GM21360 (cell line): Measurements from ENCODE around the gene SLC5A9.

Experiments
- ATAC-seq: cut with Tn5 transposase; IDR thresholded peaks from one replicate; pipeline ENCODE4 v1.9.1; 2021; ENCODE audit warnings: mild to moderate bottlenecking, moderate library complexity; ENCODE audit not compliant: unreplicated experiment

Gene SLC5A9

DNA sequence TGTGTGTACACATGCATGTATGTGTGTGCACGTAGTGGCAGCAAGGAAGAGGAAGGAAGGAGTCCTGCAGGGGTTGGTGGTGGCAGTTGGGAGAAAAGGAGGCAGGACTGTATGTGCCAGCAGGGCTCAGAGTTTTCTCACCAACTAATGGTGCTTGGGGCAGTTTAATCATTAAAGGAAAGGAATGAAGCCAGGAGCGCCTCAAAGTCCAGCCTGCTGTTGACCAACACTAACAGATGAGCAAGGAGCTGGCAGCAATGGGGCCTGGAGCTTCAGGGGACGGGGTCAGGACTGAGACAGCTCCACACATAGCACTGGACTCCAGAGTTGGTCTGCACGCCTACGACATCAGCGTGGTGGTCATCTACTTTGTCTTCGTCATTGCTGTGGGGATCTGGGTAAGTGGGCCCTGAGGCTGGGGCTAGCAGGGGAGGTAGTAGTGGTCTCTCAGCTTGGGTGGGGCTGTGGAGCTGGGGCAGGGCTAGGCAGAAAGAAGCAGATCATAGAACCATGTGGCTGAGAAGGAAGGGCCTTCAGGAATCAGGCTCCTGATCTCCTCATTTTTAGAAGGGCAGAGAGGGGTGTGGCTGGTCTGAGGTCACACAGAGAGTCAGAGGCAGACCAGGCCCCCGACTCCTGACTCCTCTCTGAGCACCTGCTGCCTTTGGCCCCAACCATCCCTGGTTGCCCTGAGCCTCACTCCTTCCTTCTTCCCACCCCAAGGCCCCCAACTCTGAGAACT lies at the start of gene SLC5A9:
Gene SLC5A9 (plus strand): TSS at position 216 of the 742 bp plus-strand sequence. CDS start 21 bp downstream, at position 237.
- no peak for ATAC-seq

DNA sequence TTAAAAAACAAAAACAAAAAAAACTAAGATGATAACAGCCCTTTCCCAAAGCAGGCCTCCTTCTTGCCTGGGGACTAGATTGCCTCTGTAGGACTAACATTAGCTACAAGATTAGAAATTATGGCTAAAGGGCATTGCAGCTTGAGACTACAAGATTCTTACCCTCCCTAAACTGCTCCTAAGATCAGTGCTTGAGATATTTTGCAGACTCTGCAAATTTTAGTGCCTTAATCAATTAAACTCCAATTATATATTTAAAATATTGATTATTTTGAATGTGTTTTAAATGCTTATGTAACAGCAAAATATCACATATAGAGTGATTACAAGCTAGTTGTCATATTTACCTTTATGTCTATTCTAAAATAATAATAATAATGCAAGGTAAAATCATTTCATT lies 47.4 kb upstream of the SLC5A9 start:
- ATAC-seq = no peak

DNA sequence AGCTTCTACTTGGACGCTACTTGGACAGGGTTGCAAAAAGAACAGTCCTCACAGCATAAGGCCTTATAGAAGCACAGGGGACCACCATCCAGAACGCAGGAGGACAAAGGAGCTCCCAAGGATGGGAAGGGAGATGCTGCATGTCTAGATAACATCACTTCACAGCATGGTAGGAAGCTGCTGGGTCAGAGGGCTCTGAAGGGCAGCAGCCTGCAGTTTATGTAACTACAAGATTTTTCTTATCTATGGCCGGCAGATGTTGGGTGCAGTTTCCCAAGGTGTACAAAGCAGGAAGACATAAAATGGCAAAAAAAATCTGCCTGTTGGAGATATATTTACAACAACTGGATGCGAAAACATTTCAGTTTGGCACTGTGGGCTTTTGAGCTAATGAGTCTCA lies 45.3 kb upstream of the SLC5A9 start:
- ATAC-seq = no peak

DNA sequence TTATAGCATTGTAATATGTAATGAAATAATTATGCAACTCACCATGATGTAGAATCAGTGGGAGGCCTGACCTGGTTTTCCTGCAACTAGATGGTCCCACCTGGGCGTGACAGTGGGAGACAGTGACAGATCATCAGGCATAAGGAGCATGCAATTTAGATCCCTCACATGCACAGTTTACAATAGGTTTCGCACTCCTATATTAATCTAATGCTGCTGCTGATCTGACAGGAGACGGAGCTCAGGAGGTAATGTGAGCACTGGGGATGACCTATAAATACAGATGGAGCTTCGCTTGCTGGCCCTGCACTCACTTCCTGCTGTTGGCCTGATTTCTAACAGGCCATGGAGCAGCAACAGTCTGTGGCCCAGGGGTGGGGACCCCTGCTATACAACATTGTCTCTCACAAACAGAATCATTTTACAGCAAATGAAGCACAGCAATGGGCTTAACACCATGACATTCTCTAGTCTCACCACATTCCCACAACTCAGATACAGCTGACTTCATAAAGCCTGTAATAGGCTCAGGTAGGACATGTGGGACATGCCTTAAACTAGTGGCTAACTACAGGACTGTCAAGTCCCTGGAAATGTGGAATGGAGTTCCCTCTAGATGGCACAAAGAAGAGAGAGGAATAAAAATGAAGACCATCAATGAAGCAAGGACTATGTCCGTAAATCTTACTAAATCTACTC lies 40.7 kb upstream of the SLC5A9 start:
- ATAC-seq = peak; percentile 15

DNA sequence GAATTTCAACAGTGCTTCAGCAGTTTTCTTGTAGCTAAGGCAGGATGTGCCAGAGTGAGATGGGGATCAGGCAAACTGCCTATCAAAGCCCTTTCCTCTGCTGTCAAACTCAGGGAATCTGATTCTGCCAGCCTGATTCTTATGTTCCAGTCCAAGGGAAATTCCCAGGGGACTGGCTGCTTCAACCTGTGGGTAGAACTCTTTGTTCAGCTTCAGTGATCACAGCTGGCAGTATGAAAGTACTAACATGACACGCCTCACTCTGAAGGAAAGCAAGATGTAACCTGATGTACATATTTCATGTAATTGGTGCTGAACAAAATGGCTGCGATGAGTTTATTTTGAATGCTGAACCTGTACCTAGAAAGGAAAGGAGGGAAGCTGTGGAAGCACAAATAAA lies 40.1 kb upstream of the SLC5A9 start:
- ATAC-seq = peak; percentile 87

DNA sequence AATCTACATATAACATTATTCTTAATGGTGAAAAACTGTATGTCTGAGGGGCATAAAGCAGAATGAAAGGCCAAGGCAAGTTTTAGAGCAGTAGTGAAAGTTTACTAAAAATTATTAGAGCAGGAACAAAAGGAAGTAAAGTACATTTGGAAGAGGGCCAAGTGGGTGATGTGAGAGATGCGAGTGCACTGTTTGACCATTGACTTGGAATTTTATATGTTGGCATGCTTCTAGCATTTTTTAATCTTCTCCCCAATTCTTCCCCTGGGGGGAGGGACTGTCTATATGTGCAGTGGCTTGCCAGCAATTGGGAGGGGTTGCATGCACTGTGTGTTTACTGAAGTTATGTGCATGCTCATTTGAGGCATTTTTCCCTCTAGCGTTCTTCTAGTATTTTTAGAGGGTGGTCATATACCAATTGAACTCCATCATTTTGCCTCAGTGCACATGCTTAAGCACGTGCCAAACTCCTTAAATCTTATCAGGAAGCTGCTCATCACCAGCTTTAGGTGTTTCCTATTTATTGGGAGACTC lies 36.1 kb upstream of the SLC5A9 start:
- ATAC-seq = no peak

DNA sequence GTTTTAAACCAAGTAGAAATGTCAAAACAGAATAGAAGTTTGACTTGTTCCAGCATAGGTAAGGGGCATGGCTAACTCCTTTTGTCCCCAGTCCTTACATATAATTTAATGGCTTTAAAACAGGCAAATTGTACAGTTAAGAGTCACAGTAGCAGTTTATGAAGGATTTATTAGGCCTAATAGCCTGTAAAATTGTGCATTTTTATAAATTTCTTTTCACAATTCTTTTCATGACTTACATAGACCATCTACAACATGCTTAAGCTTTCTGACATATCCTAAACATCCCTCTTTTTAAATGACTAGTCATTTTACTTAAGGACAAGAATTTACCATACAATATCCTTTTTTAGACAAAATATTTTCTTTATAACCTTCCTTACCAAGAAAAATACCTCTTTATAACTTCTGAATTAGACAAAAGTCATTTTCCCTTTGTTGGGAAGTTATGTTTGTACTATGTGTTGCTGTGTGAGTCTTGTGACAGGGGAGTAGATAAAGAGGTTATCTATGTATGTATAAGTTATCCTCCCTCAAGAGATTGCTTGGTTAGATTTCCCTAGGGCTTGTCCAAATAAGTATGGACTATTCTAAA lies 34.5 kb upstream of the SLC5A9 start:
- no peak for ATAC-seq

DNA sequence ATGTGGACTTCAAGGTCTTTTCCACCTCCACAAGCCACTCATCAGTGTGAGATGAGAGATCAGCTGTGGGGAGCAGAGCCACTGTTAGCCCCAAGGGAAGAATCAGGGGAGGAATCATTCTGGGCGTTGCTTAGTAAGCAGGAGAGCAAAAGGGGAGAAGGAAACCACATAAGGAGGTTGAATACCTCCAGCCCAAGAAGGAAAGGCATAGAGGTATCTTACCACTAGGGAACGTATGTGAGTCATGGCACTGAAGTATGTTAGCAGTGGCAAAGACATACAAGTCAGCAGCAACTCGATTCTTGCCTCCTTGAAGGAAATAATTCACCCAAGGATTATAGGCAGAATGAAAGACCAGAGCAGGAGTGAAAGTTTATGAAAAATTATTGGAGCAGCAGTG lies 31.6 kb upstream of the SLC5A9 start:
- ATAC-seq = no peak

DNA sequence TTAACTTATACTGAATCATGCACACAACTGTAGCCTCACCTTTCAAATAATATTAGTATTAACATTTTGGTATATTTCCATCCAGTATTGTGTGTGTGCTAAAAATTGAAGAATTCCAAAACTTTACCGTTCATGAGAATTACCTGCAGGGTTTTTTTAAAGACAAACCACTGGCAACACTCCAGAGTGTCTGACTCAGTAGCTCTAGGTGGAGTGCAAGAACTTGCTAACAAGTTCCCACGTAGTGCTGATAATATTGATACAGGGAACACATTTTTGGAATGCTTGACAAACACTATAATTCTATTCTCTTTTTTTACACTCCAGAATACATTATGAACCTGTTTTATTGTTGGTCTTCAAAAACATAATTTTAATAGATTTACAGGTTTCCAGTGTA lies 27.7 kb upstream of the SLC5A9 start:
- no peak for ATAC-seq

DNA sequence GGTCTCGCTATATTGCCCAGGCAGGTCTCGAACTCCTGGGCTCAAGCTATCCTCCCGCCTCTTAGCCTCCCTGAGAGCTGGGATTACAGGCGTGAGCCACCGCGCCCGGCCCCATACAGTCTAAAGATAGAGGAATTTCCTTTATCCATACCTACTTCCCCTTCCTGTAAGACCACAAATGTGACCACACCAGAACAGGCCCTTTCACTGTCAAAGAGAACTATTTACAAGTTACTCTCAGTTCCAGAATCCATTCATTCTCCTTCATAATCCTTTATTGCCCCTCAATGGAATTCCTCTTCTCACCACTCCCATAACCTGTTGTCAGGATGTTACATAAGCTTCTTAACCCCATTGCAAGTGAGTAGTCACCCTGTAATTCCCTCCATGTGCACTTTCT lies 26.3 kb upstream of the SLC5A9 start:
- ATAC-seq = no peak

DNA sequence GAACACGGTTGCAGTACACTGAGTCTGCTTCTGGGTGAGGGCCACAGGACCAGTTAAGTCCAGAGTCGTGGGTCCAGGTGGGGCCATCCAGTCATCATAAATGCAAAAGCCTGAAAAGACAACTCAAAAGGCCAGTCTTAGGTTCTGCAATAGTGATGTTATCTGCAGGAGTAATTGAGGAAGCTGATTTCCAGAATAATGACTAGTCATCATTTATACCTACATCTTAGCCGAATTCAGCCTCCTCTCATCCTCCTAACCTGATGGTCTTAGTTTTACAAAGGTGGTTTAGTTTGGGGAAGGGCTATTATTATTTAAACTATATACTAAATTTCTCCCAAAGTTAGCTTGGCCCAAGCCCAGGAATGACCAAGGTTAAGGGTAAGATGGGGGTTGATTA lies 23.5 kb upstream of the SLC5A9 start:
- ATAC-seq = no peak

DNA sequence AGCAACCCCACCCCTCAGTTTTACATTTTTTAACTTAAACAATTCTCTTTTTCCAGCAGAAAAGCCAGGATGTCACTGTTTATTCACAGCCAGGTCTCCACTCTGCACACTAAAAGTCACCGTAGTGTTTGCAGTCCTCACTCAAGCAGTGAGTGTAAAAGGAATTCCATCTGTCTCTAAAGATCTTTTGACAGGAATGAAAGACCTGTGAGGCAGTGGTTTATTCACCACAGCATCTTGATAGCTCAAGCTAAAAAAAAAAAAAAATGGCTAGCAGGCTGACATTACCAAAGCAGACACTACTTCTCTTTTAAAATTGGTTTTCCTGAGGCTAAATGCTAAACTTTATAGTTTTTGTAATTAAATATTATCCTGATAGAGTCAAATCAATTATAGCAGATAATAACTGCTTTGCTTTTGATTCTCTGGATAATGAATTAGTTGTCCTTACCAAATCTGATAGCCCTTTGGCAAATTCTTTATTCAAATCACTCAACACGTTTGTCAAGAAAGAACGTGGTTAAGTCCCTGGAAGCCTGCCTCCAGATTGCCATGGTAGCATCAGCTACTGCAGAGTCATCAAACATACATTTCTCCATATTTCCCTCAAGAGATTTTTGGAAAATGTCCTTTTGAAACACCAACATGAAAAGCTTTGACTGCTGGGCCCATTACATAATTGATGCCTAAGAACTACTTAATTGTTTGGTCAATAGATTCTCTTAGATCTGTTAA lies 22.2 kb upstream of the SLC5A9 start:
- no peak for ATAC-seq

DNA sequence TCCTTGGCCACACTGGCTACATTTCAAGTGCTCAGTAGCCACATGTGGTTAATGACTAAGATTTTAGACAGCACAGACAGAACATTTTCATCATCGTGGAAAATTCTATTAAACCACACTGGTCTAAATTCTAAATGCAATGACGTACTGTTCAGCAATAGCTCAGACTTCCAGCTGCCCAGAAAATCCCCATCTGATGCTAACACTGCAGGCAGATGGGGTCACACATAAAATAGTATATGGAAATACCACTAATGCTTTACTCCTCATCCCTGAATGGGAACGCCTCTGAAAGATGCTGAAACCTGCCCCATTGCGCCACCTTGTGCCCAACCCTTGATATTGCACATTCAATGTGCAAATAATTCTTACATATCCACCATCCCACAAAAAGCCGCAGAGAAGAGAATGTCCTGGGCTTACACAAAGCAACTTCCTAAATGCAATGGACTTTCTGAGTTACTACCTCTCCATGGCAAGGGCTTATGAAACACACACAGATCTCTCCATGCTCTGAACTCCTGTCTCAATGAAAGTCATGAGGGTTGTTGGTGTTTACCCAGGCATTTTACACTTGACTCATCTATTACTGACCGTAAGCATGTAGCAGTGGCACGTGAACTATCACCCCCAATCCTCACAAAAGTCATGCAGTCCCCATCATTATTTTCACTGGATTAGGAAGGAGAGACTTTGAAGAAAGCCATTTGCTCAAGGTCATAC lies 20.3 kb upstream of the SLC5A9 start:
- ATAC-seq = peak; percentile 65

DNA sequence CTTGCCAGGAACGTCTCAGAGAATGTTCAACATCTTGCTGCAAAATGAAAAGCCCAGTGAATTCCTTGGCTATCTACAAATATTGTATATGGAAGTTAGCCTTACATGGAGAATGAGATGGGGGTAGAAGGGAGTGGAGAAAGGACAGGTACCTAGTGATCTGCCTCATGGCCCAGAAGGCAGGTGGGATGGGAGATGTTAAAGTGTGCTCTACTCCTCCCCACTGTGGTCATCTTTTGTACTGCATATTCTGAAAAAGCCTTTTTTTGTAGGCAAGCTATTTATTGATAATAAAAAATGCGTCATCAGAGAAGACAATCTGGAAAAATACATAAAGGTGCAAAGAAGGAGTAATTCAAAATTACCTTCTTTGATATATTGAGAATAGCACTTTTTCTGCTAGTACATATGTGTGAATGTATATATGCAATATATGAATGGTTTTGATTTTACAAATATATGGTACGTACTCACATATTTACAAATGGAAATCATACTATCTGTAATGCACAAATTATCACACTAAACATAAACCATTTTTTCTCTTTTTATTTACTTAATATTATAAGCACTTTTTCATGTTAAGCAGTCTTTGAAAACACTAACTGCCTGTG lies 19.1 kb upstream of the SLC5A9 start:
- peak; percentile 69 for ATAC-seq

DNA sequence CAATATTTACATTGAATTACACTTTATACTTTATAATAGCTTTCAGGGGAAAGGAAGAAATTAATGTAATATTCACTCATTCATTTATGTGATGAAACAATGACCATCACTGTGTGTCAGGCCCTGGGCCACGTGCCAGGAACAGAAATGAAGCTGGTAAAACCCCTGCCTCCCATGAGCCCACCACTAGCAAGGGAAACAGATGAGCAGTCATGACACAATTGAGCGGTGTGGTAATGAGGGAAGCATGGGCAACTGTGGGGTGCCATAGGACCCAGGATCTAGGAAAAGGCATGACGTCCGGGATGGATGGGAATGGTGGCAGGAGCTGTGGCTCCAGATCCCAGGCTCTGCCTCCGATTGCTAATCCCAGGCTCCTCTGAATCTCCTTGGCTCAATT lies 17.0 kb upstream of the SLC5A9 start:
- ATAC-seq = no peak

DNA sequence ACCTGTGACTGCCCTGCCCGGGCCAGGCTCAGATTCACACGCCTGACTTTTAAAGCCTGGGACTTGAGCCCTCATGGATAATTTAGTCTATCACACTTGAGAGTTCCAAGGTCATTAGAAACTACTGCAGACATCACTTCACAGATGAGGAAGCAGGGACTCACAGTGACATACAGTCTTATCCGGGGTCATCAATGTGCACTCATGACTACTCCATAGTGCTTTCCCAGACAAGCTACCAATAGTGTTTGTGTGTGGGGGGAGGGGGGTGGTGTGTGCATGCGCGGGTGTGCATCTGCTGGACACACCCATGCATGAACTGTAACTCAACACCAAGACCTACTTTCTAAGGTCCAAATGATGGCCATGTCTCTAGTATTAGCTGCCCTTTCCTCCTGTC lies 16.1 kb upstream of the SLC5A9 start:
- no peak for ATAC-seq

DNA sequence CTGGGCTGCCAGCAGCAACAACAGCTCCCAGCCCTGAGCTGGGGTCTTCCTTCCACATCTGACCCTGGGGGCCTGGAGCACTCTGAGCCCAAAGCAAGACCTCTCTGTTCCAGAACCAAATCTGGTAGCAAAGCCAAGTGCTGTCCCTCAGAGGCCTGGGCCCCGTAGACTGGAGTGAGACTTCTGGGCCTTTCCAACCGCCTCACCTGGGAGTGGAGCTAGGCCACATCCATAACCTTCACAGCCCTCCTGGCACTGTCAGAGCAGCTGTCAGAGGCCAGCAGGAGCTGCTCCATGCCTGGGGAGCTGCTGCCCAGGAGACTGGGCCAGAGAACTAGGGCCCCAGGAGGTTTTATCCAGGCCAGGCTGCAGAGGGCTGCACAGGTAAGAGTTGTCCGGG lies 15.4 kb upstream of the SLC5A9 start:
- no peak for ATAC-seq

DNA sequence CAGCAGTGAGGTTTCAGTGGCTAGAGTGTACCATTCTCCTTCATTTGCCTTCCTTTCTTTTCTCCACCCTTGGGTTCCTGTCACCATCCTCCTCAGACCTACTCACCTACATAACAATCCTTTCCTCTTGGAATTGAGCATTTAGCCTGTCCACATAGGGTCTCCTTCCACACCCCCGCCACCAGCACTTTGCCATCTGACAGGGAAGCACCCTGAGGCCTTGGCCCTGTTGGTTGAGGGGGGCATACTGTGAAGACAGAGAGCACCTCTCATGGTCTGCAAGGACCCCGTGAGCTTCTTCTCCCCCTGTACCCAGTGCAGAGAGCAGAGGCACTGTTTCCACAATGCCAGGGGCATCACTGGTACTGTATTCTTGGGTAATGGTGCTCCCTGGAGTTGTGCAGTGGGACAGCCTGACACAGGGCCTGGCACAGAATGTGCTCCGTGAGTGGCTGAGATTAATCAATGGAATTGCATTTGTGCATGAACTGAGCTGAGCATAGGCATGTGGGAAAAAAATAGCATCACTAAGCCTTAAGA lies 14.9 kb upstream of the SLC5A9 start:
- no peak for ATAC-seq

DNA sequence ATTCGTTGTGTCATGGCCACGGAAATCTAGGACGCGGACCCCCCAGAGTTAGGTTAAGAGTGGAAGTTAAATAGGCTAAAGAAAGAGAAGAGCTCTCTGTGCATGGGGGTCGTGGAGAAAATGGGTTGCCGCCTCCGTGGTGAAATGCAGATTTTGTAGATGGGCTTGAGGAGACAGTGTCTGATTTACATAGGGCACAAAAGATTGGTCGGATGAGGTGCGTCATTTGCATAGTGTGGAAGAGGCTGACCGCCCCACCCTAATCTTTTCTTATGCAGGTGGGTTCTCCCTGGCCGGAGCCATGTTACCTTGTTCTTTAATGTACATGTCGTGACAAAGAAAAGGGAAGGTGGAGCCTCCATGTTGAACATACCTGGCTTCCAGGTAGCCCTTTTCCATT lies 14.3 kb upstream of the SLC5A9 start:
- no peak for ATAC-seq

DNA sequence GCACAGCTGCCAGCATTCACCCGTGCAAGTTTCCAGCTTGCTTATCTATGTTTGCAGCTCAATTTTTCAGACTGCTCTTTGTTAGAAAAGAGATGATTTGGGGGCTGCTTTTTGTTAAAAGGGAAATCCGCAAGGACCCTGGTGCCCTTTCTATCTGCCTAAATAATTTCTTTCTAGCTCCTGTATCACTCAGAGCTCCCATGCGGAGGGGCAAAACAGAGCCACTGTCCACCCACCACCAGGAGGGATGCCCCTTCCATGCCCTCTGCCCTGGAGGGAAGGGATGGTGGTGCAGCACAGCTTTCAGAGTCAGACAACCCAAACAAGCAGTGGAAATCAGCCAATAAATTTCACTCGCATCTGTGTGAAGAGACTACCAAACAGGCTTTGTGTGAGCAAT lies 13.9 kb upstream of the SLC5A9 start:
- ATAC-seq = no peak
